ENCODE results near the gene LRCH2. TPM values are rescaled to one million over a fixed set of nuclear protein-coding genes. Genes with fewer than 3 reads are reported as not detected.
"Not testable (repeated sequence)": the region's sequence is repeated elsewhere in the genome, so short reads cannot be mapped to it uniquely, and the experiment has no call there.

The LRCH2 gene
- total RNA-seq, 1 experiment from 2014 or later: 0.11 TPM

GRCh38 chrX:115214605-115215004 lies 19.3 kb downstream of the LRCH2 start:
- ATAC-seq (no peak), DNase-seq (no peak)
- ChIA-PET CTCF (no interaction called here), POLR2A (ENCODE audit: unreplicated experiment) (no interaction called here)
- Histone ChIP-seq H3K27ac (ENCODE audit: low read length) (no peak overlapping the region), H3K9me2 (replicated peaks; ENCODE audit: low read length) (no peaks in the 10 kb centered on the region), H3K79me2 (ENCODE audit: low read length) (no peaks in the 10 kb centered on the region), H3K4me2 (ENCODE audit: low read length) (no peak overlapping the region), H3K36me3 (ENCODE audit: low read depth, low read length) (no peaks in the 10 kb centered on the region), H3K9ac (ENCODE audit: low read length) (no peak overlapping the region), H3K9me3 (ENCODE audit: low read length) (no peaks in the 10 kb centered on the region), H4K20me1 (ENCODE audit: low read length) (no peaks in the 10 kb centered on the region), H3F3A (ENCODE audit: low read length, unreplicated experiment) (no peaks in the 10 kb centered on the region), H3K4me1 (ENCODE audit: insufficient read depth, low read length) (no peaks in the 10 kb centered on the region), H2AFZ (ENCODE audit: low read length) (no peak overlapping the region), H3K27me3 (ENCODE audit: low read length) (no peaks in the 10 kb centered on the region; the same call in 1 of the 2 replicates), H3K4me3 (ENCODE audit: low read length) (no peak overlapping the region)
- BruUV-seq (replicated peaks): no TSS peak
- TF ChIP-seq CTCF (conservative IDR thresholded peaks at IDR 0.05; ENCODE audit: low read depth, low read length) (no peak), EZH2phosphoT487 (IDR thresholded peaks at IDR 0.05; ENCODE audit: borderline replicate concordance, low read length) (no peak), EZH2 (IDR thresholded peaks at IDR 0.05; ENCODE audit: low read length, unreplicated experiment) (no peak)
- intact Hi-C loops (cut with micrococcal nuclease): no loop called here

- ChIA-PET CTCF (no interaction called here), POLR2A (ENCODE audit: unreplicated experiment) (no interaction called here)
- Histone ChIP-seq H3K9ac (ENCODE audit: low read length) (no peak overlapping the region), H2AFZ (ENCODE audit: low read length) (no peak overlapping the region), H3F3A (ENCODE audit: low read length, unreplicated experiment) (no peaks in the 10 kb centered on the region), H3K9me2 (replicated peaks; ENCODE audit: low read length) (no peaks in the 10 kb centered on the region), H4K20me1 (ENCODE audit: low read length) (no peaks in the 10 kb centered on the region), H3K4me3 (ENCODE audit: low read length) (no peak overlapping the region), H3K4me1 (ENCODE audit: insufficient read depth, low read length) (no peaks in the 10 kb centered on the region), H3K27ac (ENCODE audit: low read length) (no peak overlapping the region), H3K4me2 (ENCODE audit: low read length) (no peak overlapping the region), H3K9me3 (ENCODE audit: low read length) (no peaks in the 10 kb centered on the region), H3K27me3 (ENCODE audit: low read length) (no peaks in the 10 kb centered on the region; the same call in 1 of the 2 replicates), H3K36me3 (ENCODE audit: low read depth, low read length) (no peaks in the 10 kb centered on the region), H3K79me2 (ENCODE audit: low read length) (no peaks in the 10 kb centered on the region)
- no peak for ATAC-seq
- TF ChIP-seq CTCF (conservative IDR thresholded peaks at IDR 0.05; ENCODE audit: low read depth, low read length): no peak
- TF ChIP-seq EZH2 (IDR thresholded peaks at IDR 0.05; ENCODE audit: low read length, unreplicated experiment): no peak
- TF ChIP-seq EZH2phosphoT487 (IDR thresholded peaks at IDR 0.05; ENCODE audit: borderline replicate concordance, low read length): no peak
- intact Hi-C loops (cut with micrococcal nuclease): no loop called here
- BruUV-seq (replicated peaks): no TSS peak
- no peak for DNase-seq
These were observed 19.7 kb downstream of the LRCH2 start for GRCh38 chrX:115214151-115214550.

GRCh38 chrX:115209547-115209946 lies 24.3 kb downstream of the LRCH2 start:
- POLR2A ChIA-PET (ENCODE audit: unreplicated experiment); H3K9me2 ChIP-seq (replicated peaks; ENCODE audit: low read length); intact Hi-C loops (cut with micrococcal nuclease); H3K4me1 ChIP-seq (ENCODE audit: insufficient read depth, low read length); H3K79me2 ChIP-seq (ENCODE audit: low read length); H4K20me1 ChIP-seq (ENCODE audit: low read length); BruUV-seq (replicated peaks); H3K36me3 ChIP-seq (ENCODE audit: low read depth, low read length); ATAC-seq; DNase-seq; CTCF ChIA-PET; H3K4me2 ChIP-seq (ENCODE audit: low read length); H3K4me3 ChIP-seq (ENCODE audit: low read length); H3F3A ChIP-seq (ENCODE audit: low read length, unreplicated experiment); H2AFZ ChIP-seq (ENCODE audit: low read length); H3K9ac ChIP-seq (ENCODE audit: low read length); H3K27ac ChIP-seq (ENCODE audit: low read length); H3K27me3 ChIP-seq (ENCODE audit: low read length); H3K9me3 ChIP-seq (ENCODE audit: low read length): not testable (repeated sequence)
